ENCODE data around the gene CCNY.

CCNY gene

GRCh38 chr10:35379226-35380137 is 43.2 kb downstream of the CCNY start:
- H3K4me1 ChIP-seq (ENCODE audit: control insufficient read depth, insufficient read depth, low read depth, low read length) = peaks cover 9% of the 10 kb centered on the region
- H3K27me3 ChIP-seq (ENCODE audit: control insufficient read depth in 1 of 2, insufficient read depth in 1 of 2, low read length in 2 of 2) = no peaks in the 10 kb centered on the region
- WGBS = 67% methylated on average over 8 of the region's 11 CpGs
- peak overlapping the region; percentile 38 for H3K9ac ChIP-seq (ENCODE audit: low read length)
- no peak overlapping the region for H4K91ac ChIP-seq (ENCODE audit: low read length)
- H2AK5ac ChIP-seq (ENCODE audit: low read length, severe bottlenecking) = no peak overlapping the region
- H3K36me3 ChIP-seq (ENCODE audit: control insufficient read depth in 1 of 2, insufficient read depth in 2 of 2, low read depth in 1 of 2, low read length in 2 of 2) = no peaks in the 10 kb centered on the region
- H2BK15ac ChIP-seq (ENCODE audit: low read depth, poor library complexity, severe bottlenecking) = no peak overlapping the region
- H4K8ac ChIP-seq (ENCODE audit: low read length) = peak overlapping the region; percentile 39
- H3K23ac ChIP-seq (ENCODE audit: low read length in 2 of 2) = no peak overlapping the region
- no peak overlapping the region for H3K14ac ChIP-seq (ENCODE audit: low read length in 2 of 2)
- no peak overlapping the region for H3K4ac ChIP-seq (ENCODE audit: low read depth in 1 of 2, low read length in 2 of 2)
- H2BK12ac ChIP-seq (ENCODE audit: low read length in 2 of 2) = peak overlapping the region in 1 of 2 experiments; percentile 46
- no peak overlapping the region for H2AFZ ChIP-seq (ENCODE audit: low read depth, low read length)
- H3K79me1 ChIP-seq (replicated peaks; ENCODE audit: low read length, poor library complexity, severe bottlenecking) = peaks cover 21% of the 10 kb centered on the region
- H2BK5ac ChIP-seq (ENCODE audit: low read depth, low read length, poor library complexity, severe bottlenecking) = no peak overlapping the region
- no peak overlapping the region for H3K27ac ChIP-seq (ENCODE audit: low read length, poor library complexity, severe bottlenecking)
- H3K4me3 ChIP-seq (ENCODE audit: insufficient read depth in 1 of 2, low read depth in 1 of 2, low read length in 2 of 2) = peak overlapping the region in 1 of 2 experiments; percentile 23
- peak overlapping the region in 1 of 2 experiments; percentile 72 for H3K18ac ChIP-seq (ENCODE audit: low read depth in 1 of 2, low read length in 2 of 2)
- peak overlapping the region; percentile 61 for H2BK120ac ChIP-seq (ENCODE audit: low read depth, low read length)
- H3K4me2 ChIP-seq (ENCODE audit: low read length, poor library complexity, severe bottlenecking) = no peak overlapping the region
- H3K9me3 ChIP-seq (ENCODE audit: control insufficient read depth, low read length) = no peaks in the 10 kb centered on the region
- peak; percentile 66 for DNase-seq

GRCh38 chr10:35382096-35382495 is 45.8 kb downstream of the CCNY start:
- H3K4me3 ChIP-seq (ENCODE audit: insufficient read depth in 1 of 2, low read depth in 1 of 2, low read length in 2 of 2) = no peak overlapping the region
- H2BK5ac ChIP-seq (ENCODE audit: low read depth, low read length, poor library complexity, severe bottlenecking) = no peak overlapping the region
- no peak for DNase-seq
- H2AFZ ChIP-seq (ENCODE audit: low read depth, low read length) = no peak overlapping the region
- H3K9ac ChIP-seq (ENCODE audit: low read length) = no peak overlapping the region
- no peak overlapping the region for H2BK15ac ChIP-seq (ENCODE audit: low read depth, poor library complexity, severe bottlenecking)
- H3K18ac ChIP-seq (ENCODE audit: low read depth in 1 of 2, low read length in 2 of 2) = no peak overlapping the region
- H3K9me3 ChIP-seq (ENCODE audit: control insufficient read depth, low read length) = no peaks in the 10 kb centered on the region
- no peak overlapping the region for H2BK120ac ChIP-seq (ENCODE audit: low read depth, low read length)
- H3K4me2 ChIP-seq (ENCODE audit: low read length, poor library complexity, severe bottlenecking) = no peak overlapping the region
- H3K23ac ChIP-seq (ENCODE audit: low read length in 2 of 2) = peak overlapping the region in 1 of 2 experiments; percentile 35
- H3K4ac ChIP-seq (ENCODE audit: low read depth in 1 of 2, low read length in 2 of 2) = no peak overlapping the region
- H3K14ac ChIP-seq (ENCODE audit: low read length in 2 of 2) = no peak overlapping the region
- no peak overlapping the region for H2AK5ac ChIP-seq (ENCODE audit: low read length, severe bottlenecking)
- H3K4me1 ChIP-seq (ENCODE audit: control insufficient read depth, insufficient read depth, low read depth, low read length) = peaks cover 9% of the 10 kb centered on the region
- no peaks in the 10 kb centered on the region for H3K27me3 ChIP-seq (ENCODE audit: control insufficient read depth in 1 of 2, insufficient read depth in 1 of 2, low read length in 2 of 2)
- no peak overlapping the region for H2BK12ac ChIP-seq (ENCODE audit: low read length in 2 of 2)
- no peak overlapping the region for H3K27ac ChIP-seq (ENCODE audit: low read length, poor library complexity, severe bottlenecking)
- 92% methylated on average over 8 of the region's 8 CpGs for WGBS
- H4K8ac ChIP-seq (ENCODE audit: low read length) = no peak overlapping the region
- H4K91ac ChIP-seq (ENCODE audit: low read length) = no peak overlapping the region
- no peaks in the 10 kb centered on the region for H3K36me3 ChIP-seq (ENCODE audit: control insufficient read depth in 1 of 2, insufficient read depth in 2 of 2, low read depth in 1 of 2, low read length in 2 of 2)
- H3K79me1 ChIP-seq (replicated peaks; ENCODE audit: low read length, poor library complexity, severe bottlenecking) = peaks cover 16% of the 10 kb centered on the region

GRCh38 chr10:35384265-35384868 is 48.1 kb downstream of the CCNY start:
- H2AFZ ChIP-seq (ENCODE audit: low read depth, low read length) = no peak overlapping the region
- H3K4me2 ChIP-seq (ENCODE audit: low read length, poor library complexity, severe bottlenecking) = no peak overlapping the region
- no peak overlapping the region for H3K27ac ChIP-seq (ENCODE audit: low read length, poor library complexity, severe bottlenecking)
- DNase-seq = no peak
- WGBS = 87% methylated on average over 10 of the region's 10 CpGs
- no peak overlapping the region for H3K4ac ChIP-seq (ENCODE audit: low read depth in 1 of 2, low read length in 2 of 2)
- no peak overlapping the region for H4K8ac ChIP-seq (ENCODE audit: low read length)
- H4K91ac ChIP-seq (ENCODE audit: low read length) = no peak overlapping the region
- peaks cover 25% of the 10 kb centered on the region for H3K79me1 ChIP-seq (replicated peaks; ENCODE audit: low read length, poor library complexity, severe bottlenecking)
- peaks cover 4% of the 10 kb centered on the region for H3K4me1 ChIP-seq (ENCODE audit: control insufficient read depth, insufficient read depth, low read depth, low read length)
- no peak overlapping the region for H3K4me3 ChIP-seq (ENCODE audit: insufficient read depth in 1 of 2, low read depth in 1 of 2, low read length in 2 of 2)
- no peak overlapping the region for H3K14ac ChIP-seq (ENCODE audit: low read length in 2 of 2)
- peaks cover 4% of the 10 kb centered on the region for H3K9me3 ChIP-seq (ENCODE audit: control insufficient read depth, low read length)
- H2BK120ac ChIP-seq (ENCODE audit: low read depth, low read length) = no peak overlapping the region
- no peak overlapping the region for H2AK5ac ChIP-seq (ENCODE audit: low read length, severe bottlenecking)
- no peak overlapping the region for H2BK15ac ChIP-seq (ENCODE audit: low read depth, poor library complexity, severe bottlenecking)
- no peak overlapping the region for H3K23ac ChIP-seq (ENCODE audit: low read length in 2 of 2)
- H3K27me3 ChIP-seq (ENCODE audit: control insufficient read depth in 1 of 2, insufficient read depth in 1 of 2, low read length in 2 of 2) = no peaks in the 10 kb centered on the region
- H3K36me3 ChIP-seq (ENCODE audit: control insufficient read depth in 1 of 2, insufficient read depth in 2 of 2, low read depth in 1 of 2, low read length in 2 of 2) = no peaks in the 10 kb centered on the region
- no peak overlapping the region for H3K18ac ChIP-seq (ENCODE audit: low read depth in 1 of 2, low read length in 2 of 2)
- no peak overlapping the region for H3K9ac ChIP-seq (ENCODE audit: low read length)
- no peak overlapping the region for H2BK12ac ChIP-seq (ENCODE audit: low read length in 2 of 2)
- H2BK5ac ChIP-seq (ENCODE audit: low read depth, low read length, poor library complexity, severe bottlenecking) = no peak overlapping the region

- Histone ChIP-seq H2BK120ac (ENCODE audit: low read depth, low read length) (no peak overlapping the region), H2BK5ac (ENCODE audit: low read depth, low read length, poor library complexity, severe bottlenecking) (no peak overlapping the region), H4K8ac (ENCODE audit: low read length) (no peak overlapping the region), H3K4me2 (ENCODE audit: low read length, poor library complexity, severe bottlenecking) (no peak overlapping the region), H3K4me1 (ENCODE audit: control insufficient read depth, insufficient read depth, low read depth, low read length) (peaks cover 4% of the 10 kb centered on the region), H3K9ac (ENCODE audit: low read length) (no peak overlapping the region), H2AK5ac (ENCODE audit: low read length, severe bottlenecking) (no peak overlapping the region), H2BK12ac (ENCODE audit: low read length in 2 of 2) (no peak overlapping the region), H2AFZ (ENCODE audit: low read depth, low read length) (no peak overlapping the region), H3K23ac (ENCODE audit: low read length in 2 of 2) (no peak overlapping the region), H4K91ac (ENCODE audit: low read length) (no peak overlapping the region), H3K4me3 (ENCODE audit: insufficient read depth in 1 of 2, low read depth in 1 of 2, low read length in 2 of 2) (no peak overlapping the region), H3K36me3 (ENCODE audit: control insufficient read depth in 1 of 2, insufficient read depth in 2 of 2, low read depth in 1 of 2, low read length in 2 of 2) (no peaks in the 10 kb centered on the region), H2BK15ac (ENCODE audit: low read depth, poor library complexity, severe bottlenecking) (peak overlapping the region; percentile 58), H3K79me1 (replicated peaks; ENCODE audit: low read length, poor library complexity, severe bottlenecking) (peaks cover 33% of the 10 kb centered on the region), H3K18ac (ENCODE audit: low read depth in 1 of 2, low read length in 2 of 2) (no peak overlapping the region), H3K14ac (ENCODE audit: low read length in 2 of 2) (no peak overlapping the region), H3K9me3 (ENCODE audit: control insufficient read depth, low read length) (peaks cover 16% of the 10 kb centered on the region), H3K27me3 (ENCODE audit: control insufficient read depth in 1 of 2, insufficient read depth in 1 of 2, low read length in 2 of 2) (no peaks in the 10 kb centered on the region), H3K27ac (ENCODE audit: low read length, poor library complexity, severe bottlenecking) (no peak overlapping the region), H3K4ac (ENCODE audit: low read depth in 1 of 2, low read length in 2 of 2) (no peak overlapping the region)
- WGBS = 61% methylated on average over 5 of the region's 5 CpGs
- peak; percentile 37 for DNase-seq
These were observed 50.4 kb downstream of the CCNY start for GRCh38 chr10:35386594-35387174.
